ENCODE measurements around the gene CYB561. TPM values are rescaled to one million over a fixed set of nuclear protein-coding genes. Genes with fewer than 3 reads are reported as not detected.

CYB561 gene
- total RNA-seq, 1 experiment from 2014 or later = 67.6 TPM

- Histone ChIP-seq H3K9ac (ENCODE audit: low read length) (no peak overlapping the region), H4K20me1 (ENCODE audit: insufficient read depth) (no peaks in the 10 kb centered on the region; the same call in 1 of the 2 replicates), H3K4me3 (replicated peaks in 1 of 2; ENCODE audit: low read depth in 1 of 2, low read length in 2 of 2) (no peak overlapping the region), H3K79me2 (ENCODE audit: insufficient read depth, low read length) (no peaks in the 10 kb centered on the region), H3K9me2 (ENCODE audit: insufficient read depth) (no peaks in the 10 kb centered on the region), H3K9me3 (ENCODE audit: control insufficient read depth in 1 of 2, insufficient read depth in 1 of 2, low read depth in 1 of 2, low read length in 2 of 2) (no peaks in the 10 kb centered on the region), H3K36me3 (ENCODE audit: control insufficient read depth in 1 of 2, insufficient read depth in 2 of 2, low read length in 2 of 2) (no peaks in the 10 kb centered on the region; a peak in 1 of 4 replicates), H3K27me3 (ENCODE audit: insufficient read depth, low read length) (no peaks in the 10 kb centered on the region), H3K27ac (ENCODE audit: low read depth, low read length) (no peak overlapping the region), H2AFZ (ENCODE audit: low read depth, low read length, poor library complexity, severe bottlenecking) (no peak overlapping the region), H3K4me1 (ENCODE audit: control insufficient read depth in 1 of 2, insufficient read depth in 2 of 2, low read length in 2 of 2) (no peaks in the 10 kb centered on the region; a peak in 1 of 4 replicates), H3K4me2 (ENCODE audit: low read length) (no peak overlapping the region)
- ATAC-seq = no peak
- BruUV-seq (replicated peaks) = no TSS peak
- ChIA-PET RAD21 (ENCODE audit: low non-redundant PET in 1 of 2, low total read pairs in 2 of 2, uncharacterized antibody in 2 of 2, unreplicated experiment in 2 of 2) (no interaction called here), CTCF (interaction anchor here (1.5 kb wide), 1 partner anchor 10 kb away, joined by 3 read pairs; no protein-coding TSS in a partner anchor), POLR2A (no interaction called here)
- no peak for DNase-seq (ENCODE audit: low read depth, low spot score)
- intact Hi-C loops (cut with micrococcal nuclease) = loop anchor here (10.0 kb wide), 1 partner anchor 848 kb away; no protein-coding TSS in a partner anchor
- TF ChIP-seq, protein P1, sequence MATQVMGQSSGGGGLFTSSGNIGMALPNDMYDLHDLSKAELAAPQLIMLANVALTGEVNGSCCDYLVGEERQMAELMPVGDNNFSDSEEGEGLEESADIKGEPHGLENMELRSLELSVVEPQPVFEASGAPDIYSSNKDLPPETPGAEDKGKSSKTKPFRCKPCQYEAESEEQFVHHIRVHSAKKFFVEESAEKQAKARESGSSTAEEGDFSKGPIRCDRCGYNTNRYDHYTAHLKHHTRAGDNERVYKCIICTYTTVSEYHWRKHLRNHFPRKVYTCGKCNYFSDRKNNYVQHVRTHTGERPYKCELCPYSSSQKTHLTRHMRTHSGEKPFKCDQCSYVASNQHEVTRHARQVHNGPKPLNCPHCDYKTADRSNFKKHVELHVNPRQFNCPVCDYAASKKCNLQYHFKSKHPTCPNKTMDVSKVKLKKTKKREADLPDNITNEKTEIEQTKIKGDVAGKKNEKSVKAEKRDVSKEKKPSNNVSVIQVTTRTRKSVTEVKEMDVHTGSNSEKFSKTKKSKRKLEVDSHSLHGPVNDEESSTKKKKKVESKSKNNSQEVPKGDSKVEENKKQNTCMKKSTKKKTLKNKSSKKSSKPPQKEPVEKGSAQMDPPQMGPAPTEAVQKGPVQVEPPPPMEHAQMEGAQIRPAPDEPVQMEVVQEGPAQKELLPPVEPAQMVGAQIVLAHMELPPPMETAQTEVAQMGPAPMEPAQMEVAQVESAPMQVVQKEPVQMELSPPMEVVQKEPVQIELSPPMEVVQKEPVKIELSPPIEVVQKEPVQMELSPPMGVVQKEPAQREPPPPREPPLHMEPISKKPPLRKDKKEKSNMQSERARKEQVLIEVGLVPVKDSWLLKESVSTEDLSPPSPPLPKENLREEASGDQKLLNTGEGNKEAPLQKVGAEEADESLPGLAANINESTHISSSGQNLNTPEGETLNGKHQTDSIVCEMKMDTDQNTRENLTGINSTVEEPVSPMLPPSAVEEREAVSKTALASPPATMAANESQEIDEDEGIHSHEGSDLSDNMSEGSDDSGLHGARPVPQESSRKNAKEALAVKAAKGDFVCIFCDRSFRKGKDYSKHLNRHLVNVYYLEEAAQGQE (IDR thresholded peaks at IDR 0.05; ENCODE audit: low read depth) = no peak
- TF ChIP-seq TCF7L2 (IDR thresholded peaks at IDR 0.05; ENCODE audit: borderline replicate concordance, extremely low read depth, insufficient read depth, insufficient read length) (no peak), CBX3 (IDR thresholded peaks at IDR 0.05; ENCODE audit: low read depth) (no peak), YY1 (IDR thresholded peaks at IDR 0.05; ENCODE audit: extremely low read depth, insufficient replicate concordance, low read depth, low read length) (no peak), POLR2A (IDR thresholded peaks at IDR 0.05; ENCODE audit: borderline replicate concordance, extremely low read depth, insufficient read depth, insufficient read length) (no peak), EGR1 (IDR thresholded peaks at IDR 0.05; ENCODE audit: low read depth) (no peak), ZNF274 (IDR thresholded peaks at IDR 0.05; ENCODE audit: low read depth, low read length) (no peak), EZH2phosphoT487 (IDR thresholded peaks at IDR 0.05; ENCODE audit: borderline replicate concordance) (no peak), SRF (IDR thresholded peaks at IDR 0.05; ENCODE audit: low read depth) (no peak), ZBTB33 (IDR thresholded peaks at IDR 0.05; ENCODE audit: extremely low read depth, insufficient replicate concordance, low read length) (no peak), ELF1 (IDR thresholded peaks at IDR 0.05; ENCODE audit: borderline replicate concordance, low read depth) (no peak), POLR2AphosphoS5 (IDR thresholded peaks at IDR 0.05; ENCODE audit: low read depth, low read length) (no peak)
- TF ChIP-seq, protein P2, sequence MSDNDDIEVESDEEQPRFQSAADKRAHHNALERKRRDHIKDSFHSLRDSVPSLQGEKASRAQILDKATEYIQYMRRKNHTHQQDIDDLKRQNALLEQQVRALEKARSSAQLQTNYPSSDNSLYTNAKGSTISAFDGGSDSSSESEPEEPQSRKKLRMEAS (IDR thresholded peaks at IDR 0.05) = no peak
- TF ChIP-seq, protein P3, sequence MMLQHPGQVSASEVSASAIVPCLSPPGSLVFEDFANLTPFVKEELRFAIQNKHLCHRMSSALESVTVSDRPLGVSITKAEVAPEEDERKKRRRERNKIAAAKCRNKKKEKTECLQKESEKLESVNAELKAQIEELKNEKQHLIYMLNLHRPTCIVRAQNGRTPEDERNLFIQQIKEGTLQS (IDR thresholded peaks at IDR 0.05) = no peak
These were observed 43.5 kb downstream of the CYB561 start for GRCh38 chr17:63402431-63403212.

Data from HCT116 (cell line).